Measurements from ENCODE around the gene VEPH1.

GRCh38 chr3:157459706-157460105 is 43.5 kb downstream of the VEPH1 start:
- TF ChIP-seq CTCF (IDR thresholded peaks at IDR 0.05; ENCODE audit: borderline replicate concordance, extremely low read depth, low read length, poor library complexity, severe bottlenecking) (no peak), EZH2 (IDR thresholded peaks at IDR 0.05; ENCODE audit: borderline replicate concordance, low read depth, low read length, severe bottlenecking) (no peak)

All from DND-41 (cell line).